ENCODE data around the gene PLA2G4E. TPM values are rescaled to one million over a fixed set of nuclear protein-coding genes. Genes with fewer than 3 reads are reported as not detected.

PLA2G4E gene
- total RNA-seq, 2 experiments from 2014 or later, result not detected

GRCh38 chr15:42032376-42033213, 11.8 kb upstream of the PLA2G4E start:
- ATAC-seq (ENCODE audit: poor library complexity), result no peak
- no peaks in the 10 kb centered on the region for H3K27me3 ChIP-seq (ENCODE audit: control insufficient read depth in 1 of 2, insufficient read depth in 2 of 2, low read length in 2 of 2)
- peaks cover 6% of the 10 kb centered on the region for H3K4me1 ChIP-seq (ENCODE audit: insufficient read depth, low read length)
- intact Hi-C loops (cut with DNase I, micrococcal nuclease), result no loop called here
- H3K27ac Mint-ChIP-seq, result no peak overlapping the region
- H3K4me3 Mint-ChIP-seq, result no peak overlapping the region
- no peak for TF ChIP-seq CTCF (IDR thresholded peaks at IDR 0.05)
- ChIA-PET CTCF (no interaction called here), POLR2A (no interaction called here)
- H3K27me3 Mint-ChIP-seq, result peaks cover 4% of the 10 kb centered on the region
- H3K36me3 Mint-ChIP-seq (ENCODE audit: low read depth), result no peaks in the 10 kb centered on the region
- H3K27ac ChIP-seq (ENCODE audit: low read depth in 1 of 2, low read length in 2 of 2), result no peak overlapping the region
- H3K4me3 ChIP-seq (ENCODE audit: low read length), result no peak overlapping the region
- H3K9me3 Mint-ChIP-seq, result no peaks in the 10 kb centered on the region
- DNase-seq, result no peak
- no peaks in the 10 kb centered on the region for H3K36me3 ChIP-seq (ENCODE audit: insufficient read depth, low read length)
- H3K9me3 ChIP-seq (ENCODE audit: control insufficient read depth in 1 of 2, insufficient read depth in 1 of 2, low read length in 2 of 2), result no peaks in the 10 kb centered on the region
- peaks cover 8% of the 10 kb centered on the region for H3K4me1 Mint-ChIP-seq (ENCODE audit: low read depth)

- peaks cover 6% of the 10 kb centered on the region for H3K27me3 Mint-ChIP-seq
- H3K4me1 ChIP-seq (ENCODE audit: insufficient read depth, low read length), result peaks cover 6% of the 10 kb centered on the region
- ChIA-PET CTCF (no interaction called here), POLR2A (no interaction called here)
- H3K4me1 Mint-ChIP-seq (ENCODE audit: low read depth), result peaks cover 8% of the 10 kb centered on the region
- H3K36me3 ChIP-seq (ENCODE audit: insufficient read depth, low read length), result no peaks in the 10 kb centered on the region
- no peaks in the 10 kb centered on the region for H3K27me3 ChIP-seq (ENCODE audit: control insufficient read depth in 1 of 2, insufficient read depth in 2 of 2, low read length in 2 of 2)
- no peaks in the 10 kb centered on the region for H3K9me3 ChIP-seq (ENCODE audit: control insufficient read depth in 1 of 2, insufficient read depth in 1 of 2, low read length in 2 of 2)
- H3K27ac Mint-ChIP-seq, result no peak overlapping the region
- intact Hi-C loops (cut with DNase I, micrococcal nuclease), result no loop called here
- H3K36me3 Mint-ChIP-seq (ENCODE audit: low read depth), result no peaks in the 10 kb centered on the region
- H3K4me3 Mint-ChIP-seq, result no peak overlapping the region
- H3K27ac ChIP-seq (ENCODE audit: low read depth in 1 of 2, low read length in 2 of 2), result no peak overlapping the region
- no peak overlapping the region for H3K4me3 ChIP-seq (ENCODE audit: low read length)
- ATAC-seq (ENCODE audit: poor library complexity) (no peak), DNase-seq (no peak)
- TF ChIP-seq CTCF (IDR thresholded peaks at IDR 0.05), result no peak
- no peaks in the 10 kb centered on the region for H3K9me3 Mint-ChIP-seq
Observed at GRCh38 chr15:42031198-42031915, 10.5 kb upstream of the PLA2G4E start.

- Histone ChIP-seq H3K27ac (ENCODE audit: low read depth in 1 of 2, low read length in 2 of 2) (no peak overlapping the region), H3K9me3 (ENCODE audit: control insufficient read depth in 1 of 2, insufficient read depth in 1 of 2, low read length in 2 of 2) (no peaks in the 10 kb centered on the region), H3K4me1 (ENCODE audit: insufficient read depth, low read length) (no peaks in the 10 kb centered on the region), H3K4me3 (ENCODE audit: low read length) (no peak overlapping the region), H3K27me3 (ENCODE audit: control insufficient read depth in 1 of 2, insufficient read depth in 2 of 2, low read length in 2 of 2) (no peaks in the 10 kb centered on the region), H3K36me3 (ENCODE audit: insufficient read depth, low read length) (no peaks in the 10 kb centered on the region)
- H3K4me1 Mint-ChIP-seq (ENCODE audit: low read depth), result no peaks in the 10 kb centered on the region
- H3K9me3 Mint-ChIP-seq, result no peaks in the 10 kb centered on the region
- no peaks in the 10 kb centered on the region for H3K36me3 Mint-ChIP-seq (ENCODE audit: low read depth)
- intact Hi-C loops (cut with DNase I, micrococcal nuclease), result no loop called here
- ChIA-PET CTCF (no interaction called here), POLR2A (no interaction called here)
- ATAC-seq (ENCODE audit: poor library complexity) (no peak), DNase-seq (no peak)
- H3K27me3 Mint-ChIP-seq, result peaks cover 6% of the 10 kb centered on the region
- no peak overlapping the region for H3K27ac Mint-ChIP-seq
- H3K4me3 Mint-ChIP-seq, result no peak overlapping the region
- no peak for TF ChIP-seq CTCF (IDR thresholded peaks at IDR 0.05)
Observed at GRCh38 chr15:42027521-42027920, 6.7 kb upstream of the PLA2G4E start.

All from CD4-positive, alpha-beta T cell (primary cell).